Peyer's patch (tissue), 4 donors: Measurements from ENCODE around the gene CHAF1A. TPM values are rescaled to one million over a fixed set of nuclear protein-coding genes. Genes with fewer than 3 reads are reported as not detected.

Experiments
- DNase-seq, 3 donors: peaks; one replicate each; pipeline ENCODE4 v3.0.0-alpha.2; 2017 to 2019
- H3K27ac ChIP-seq, 4 donors: fragments of 200-600 bp; sonication (generic); one replicate each; pipeline ENCODE4 v1.5.1; 2016 to 2019
- H3K27me3 ChIP-seq, 2 donors: fragments of 200-600 bp; sonication (generic); one replicate each; pipeline ENCODE4 v1.5.1; 2019
- H3K36me3 ChIP-seq, 3 donors: fragments of 200-600 bp; sonication (generic); one replicate each; pipeline ENCODE4 v1.5.1; 2016 to 2019
- H3K4me1 ChIP-seq, 4 donors: fragments of 200-600 bp; sonication (generic); one replicate each; pipeline ENCODE4 v1.5.1; 2016 to 2019
- H3K4me3 ChIP-seq, 4 donors: fragments of 200-600 bp; sonication (generic); 1 replicate in 3 of 4; 2 replicates in 1 of 4; pipeline ENCODE4 v1.5.1; 2016 to 2019; ENCODE audit warnings: mild to moderate bottlenecking in 1 of 4
- H3K9me3 ChIP-seq, 4 donors: fragments of 200-600 bp; sonication (generic); one replicate each; pipeline ENCODE4 v1.5.1; 2016 to 2019; ENCODE audit warnings: mild to moderate bottlenecking in 1 of 4
- POLR2A ChIP-seq, 2 donors: fragments of 450-650 bp; IDR thresholded peaks; one replicate each; pipeline ENCODE4 v1.5.1; 2017; ENCODE audit warnings: antibody characterized with exemption in 2 of 2, mild to moderate bottlenecking in 2 of 2, moderate library complexity in 2 of 2
- total RNA-seq, 4 donors: library from RNA; depleted of rRNA; stranded (reverse); fragments of >200 nt; gene quantifications; one replicate each; pipeline ENCODE4 v1.1.0, GENCODE V29; 2016
- TF ChIP-seq, protein P1 (sequence below), 6 experiments: fragments of 450-650 bp in 4 of 6; fragments of 200-600 bp in 2 of 6; sonication (generic) in 1 of 6; IDR thresholded peaks; one replicate each; pipeline ENCODE4 v1.5.1; 2017 to 2019; ENCODE audit warnings: antibody characterized with exemption in 6 of 6, mild to moderate bottlenecking in 3 of 6, moderate library complexity in 1 of 6

Gene CHAF1A
- total RNA-seq, 4 donors from 2014 or later: 7.5 to 66.8 (median 14.4) TPM

- TF ChIP-seq, protein P1, sequence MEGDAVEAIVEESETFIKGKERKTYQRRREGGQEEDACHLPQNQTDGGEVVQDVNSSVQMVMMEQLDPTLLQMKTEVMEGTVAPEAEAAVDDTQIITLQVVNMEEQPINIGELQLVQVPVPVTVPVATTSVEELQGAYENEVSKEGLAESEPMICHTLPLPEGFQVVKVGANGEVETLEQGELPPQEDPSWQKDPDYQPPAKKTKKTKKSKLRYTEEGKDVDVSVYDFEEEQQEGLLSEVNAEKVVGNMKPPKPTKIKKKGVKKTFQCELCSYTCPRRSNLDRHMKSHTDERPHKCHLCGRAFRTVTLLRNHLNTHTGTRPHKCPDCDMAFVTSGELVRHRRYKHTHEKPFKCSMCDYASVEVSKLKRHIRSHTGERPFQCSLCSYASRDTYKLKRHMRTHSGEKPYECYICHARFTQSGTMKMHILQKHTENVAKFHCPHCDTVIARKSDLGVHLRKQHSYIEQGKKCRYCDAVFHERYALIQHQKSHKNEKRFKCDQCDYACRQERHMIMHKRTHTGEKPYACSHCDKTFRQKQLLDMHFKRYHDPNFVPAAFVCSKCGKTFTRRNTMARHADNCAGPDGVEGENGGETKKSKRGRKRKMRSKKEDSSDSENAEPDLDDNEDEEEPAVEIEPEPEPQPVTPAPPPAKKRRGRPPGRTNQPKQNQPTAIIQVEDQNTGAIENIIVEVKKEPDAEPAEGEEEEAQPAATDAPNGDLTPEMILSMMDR (IDR thresholded peaks at IDR 0.05): no peak
- TF ChIP-seq POLR2A (IDR thresholded peaks at IDR 0.05): peak; percentile 61 to 65
- H3K27me3 ChIP-seq: no peaks in the 10 kb centered on the region
- peaks cover 0 to 14% (median 0%) of the 10 kb centered on the region in 3 donors for H3K36me3 ChIP-seq
- H3K27ac ChIP-seq: peak overlapping the region; percentile 80 to 89 (median 84)
- DNase-seq: peak; percentile 97 to 99 (median 97)
- peak overlapping the region; percentile 83 to 97 (median 95) for H3K4me3 ChIP-seq
- H3K4me1 ChIP-seq: peaks cover 0 to 19% (median 13%) of the 10 kb centered on the region in 4 donors
- no peaks in the 10 kb centered on the region for H3K9me3 ChIP-seq
These were observed 69.1 kb downstream of the CHAF1A start for GRCh38 chr19:4471403-4472173.

- peak in 1 of 3 donors; percentile 98 for DNase-seq
- TF ChIP-seq, protein P1 (IDR thresholded peaks at IDR 0.05): no peak
- no peak for TF ChIP-seq POLR2A (IDR thresholded peaks at IDR 0.05)
- H3K27me3 ChIP-seq: no peaks in the 10 kb centered on the region
These were observed 69.9 kb downstream of the CHAF1A start, which contains the start of gene HDGFL2 for GRCh38 chr19:4472174-4472974. Gene HDGFL2, plus strand, starts transcription at chr19:4472297. Its CDS starts 54 bp downstream, at chr19:4472351.

GRCh38 chr19:4473011-4473762 is 70.7 kb downstream of the CHAF1A start:
- DNase-seq: no peak
- peak overlapping the region in 1 of 4 donors; percentile 84 for H3K27ac ChIP-seq
- H3K4me1 ChIP-seq: peaks cover 0 to 19% (median 13%) of the 10 kb centered on the region in 4 donors

More at GRCh38 chr19:4472174-4472974, 69.9 kb downstream of the CHAF1A start, which contains the start of gene HDGFL2:
- peaks cover 0 to 19% (median 13%) of the 10 kb centered on the region in 4 donors for H3K4me1 ChIP-seq
- peak within 1 kb of the TSS; percentile 83 to 97 (median 95) for H3K4me3 ChIP-seq
- no peaks in the 10 kb centered on the region for H3K9me3 ChIP-seq
- peak within 1 kb of the TSS; percentile 80 to 89 (median 84) for H3K27ac ChIP-seq
- peaks cover 0 to 22% (median 0%) of the 10 kb centered on the region in 3 donors for H3K36me3 ChIP-seq

GRCh38 chr19:4473763-4474513 is 71.5 kb downstream of the CHAF1A start:
- H3K27me3 ChIP-seq: no peaks in the 10 kb centered on the region
- H3K9me3 ChIP-seq: no peaks in the 10 kb centered on the region
- H3K4me3 ChIP-seq: peak overlapping the region in 1 of 4 donors; percentile 9
- H3K36me3 ChIP-seq: peaks cover 0 to 32% (median 0%) of the 10 kb centered on the region in 3 donors
- H3K4me1 ChIP-seq: peaks cover 0 to 19% (median 13%) of the 10 kb centered on the region in 4 donors
- H3K27ac ChIP-seq: no peak overlapping the region
- TF ChIP-seq, protein P1 (IDR thresholded peaks at IDR 0.05): no peak
- no peak for TF ChIP-seq POLR2A (IDR thresholded peaks at IDR 0.05)
- DNase-seq: no peak

More at GRCh38 chr19:4473011-4473762, 70.7 kb downstream of the CHAF1A start:
- H3K27me3 ChIP-seq: no peaks in the 10 kb centered on the region
- TF ChIP-seq, protein P1 (IDR thresholded peaks at IDR 0.05): no peak
- no peak for TF ChIP-seq POLR2A (IDR thresholded peaks at IDR 0.05)
- H3K36me3 ChIP-seq: peaks cover 0 to 28% (median 0%) of the 10 kb centered on the region in 3 donors
- H3K9me3 ChIP-seq: no peaks in the 10 kb centered on the region
- peak overlapping the region; percentile 83 to 97 (median 95) for H3K4me3 ChIP-seq
